A673 (cell line): ENCODE data around the gene E2F3. TPM values are rescaled to one million over a fixed set of nuclear protein-coding genes. Genes with fewer than 3 reads are reported as not detected.

Experiments used
- BruUV-seq: library from RNA; stranded (reverse); fragments of 400-500 nt; replicated peaks from 2 replicates; lab custom pipeline; 2021; lab: Mats Ljungman, UMichigan
- CTCF ChIA-PET: fragments of 300-600 bp; sonication (Branson Sonifier 250); formaldehyde crosslinking; loops from one replicate; lab custom pipeline; 2022; ENCODE audit warnings: antibody characterized with exemption; lab: Charles Lee
- POLR2A ChIA-PET: fragments of 300-600 bp; sonication (Branson Sonifier 250); formaldehyde crosslinking; loops from one replicate; lab custom pipeline; 2022; ENCODE audit warnings: antibody characterized with exemption; ENCODE audit not compliant: low non-redundant PET; lab: Charles Lee
- DNase-seq: peaks from one replicate; pipeline ENCODE4 v3.0.0-alpha.2; 2015; ENCODE audit warnings: low spot score
- H3K27ac ChIP-seq: fragments of 200-600 bp; sonication (generic); 2 replicates; pipeline ENCODE4 v1.5.1; 2016; ENCODE audit warnings: mixed run types, low read depth, mild to moderate bottlenecking, mixed read lengths, antibody characterized with exemption, low read length; ENCODE audit not compliant: poor library complexity, severe bottlenecking
- H3K27me3 ChIP-seq: fragments of 200-600 bp; sonication (generic); replicated peaks from 2 replicates; pipeline ENCODE4 v1.6.1; 2017; ENCODE audit warnings: mixed run types, low read depth, mild to moderate bottlenecking, mixed read lengths, antibody characterized with exemption, low read length; ENCODE audit not compliant: insufficient read depth, poor library complexity
- H3K36me3 ChIP-seq: fragments of 200-600 bp; sonication (generic); 2 replicates; pipeline ENCODE4 v1.6.1; 2016; ENCODE audit warnings: mixed run types, mild to moderate bottlenecking, mixed read lengths, antibody characterized with exemption, low read length; ENCODE audit not compliant: insufficient read depth, poor library complexity, severe bottlenecking
- H3K4me1 ChIP-seq: fragments of 200-600 bp; sonication (generic); 2 replicates; pipeline ENCODE4 v1.6.1; 2017; ENCODE audit warnings: mixed run types, mild to moderate bottlenecking, mixed read lengths, antibody characterized with exemption, low read length; ENCODE audit not compliant: insufficient read depth, poor library complexity, severe bottlenecking
- H3K4me3 ChIP-seq: fragments of 200-600 bp; sonication (generic); 2 replicates; pipeline ENCODE4 v1.5.1; 2016; ENCODE audit warnings: low read depth, mixed run types, mild to moderate bottlenecking, mixed read lengths, low read length; ENCODE audit not compliant: poor library complexity, severe bottlenecking
- H3K9me3 ChIP-seq: fragments of 200-600 bp; sonication (generic); 2 replicates; pipeline ENCODE4 v1.6.1; 2016; ENCODE audit warnings: mixed run types, low read depth, mild to moderate bottlenecking, mixed read lengths, antibody characterized with exemption, low read length; ENCODE audit not compliant: poor library complexity, severe bottlenecking
- CTCF ChIP-seq: fragments of 300-800, 200-600 bp; sonication (generic); conservative IDR thresholded peaks from 2 replicates; pipeline ENCODE4 v1.5.1; 2017; ENCODE audit warnings: low read depth, mild to moderate bottlenecking, antibody characterized with exemption, low read length, moderate library complexity, mixed read lengths
- EZH2 ChIP-seq: fragments of 200-600 bp; sonication (generic); IDR thresholded peaks from 2 replicates; pipeline ENCODE4 v1.6.1; 2017; ENCODE audit warnings: borderline replicate concordance, low read depth, mild to moderate bottlenecking, mixed read lengths, antibody characterized with exemption, low read length; ENCODE audit not compliant: poor library complexity, severe bottlenecking
- intact Hi-C: fragments of 100-400 bp; cut with micrococcal nuclease; formaldehyde crosslinking; loops from one replicate; pipeline ENCODE4 v1.10.0; 2022; ENCODE audit not compliant: unreplicated experiment
- total RNA-seq: library from RNA; stranded (reverse); gene quantifications from 2 replicates; pipeline ENCODE4 v1.2.3, GENCODE V29; 2021

Gene E2F3
- total RNA-seq, 1 experiment from 2014 or later, result 42.4 TPM

- CTCF ChIA-PET, result no interaction called here
- H3K9me3 ChIP-seq, result no peaks in the 10 kb centered on the region
Observed at GRCh38 chr6:20367743-20368485, 33.8 kb upstream of the E2F3 start.

GRCh38 chr6:20370393-20370792 is 31.3 kb upstream of the E2F3 start:
- TF ChIP-seq EZH2 (no peak), CTCF (no peak)
- CTCF ChIA-PET, result no interaction called here
- no TSS peak for BruUV-seq

More at GRCh38 chr6:20367743-20368485, 33.8 kb upstream of the E2F3 start:
- Histone ChIP-seq H3K4me1 (no peaks in the 10 kb centered on the region), H3K4me3 (no peak overlapping the region), H3K36me3 (no peaks in the 10 kb centered on the region), H3K27me3 (no peaks in the 10 kb centered on the region), H3K27ac (no peak overlapping the region)
- DNase-seq, result no peak
- intact Hi-C loops, result no loop called here
- TF ChIP-seq EZH2, result no peak
- no peak for TF ChIP-seq CTCF
- BruUV-seq, result no TSS peak
- POLR2A ChIA-PET, result no interaction called here

GRCh38 chr6:20370801-20371200 is 30.9 kb upstream of the E2F3 start:
- intact Hi-C loops, result no loop called here
- H3K9me3 ChIP-seq, result no peaks in the 10 kb centered on the region
- ChIA-PET POLR2A (no interaction called here), CTCF (interaction anchor here (0.7 kb wide), 1 partner anchor 37 kb away, joined by 8 read pairs; no protein-coding TSS in a partner anchor)
- no TSS peak for BruUV-seq
- no peaks in the 10 kb centered on the region for H3K36me3 ChIP-seq
- TF ChIP-seq EZH2 (no peak), CTCF (no peak)
- H3K27ac ChIP-seq, result no peak overlapping the region
- no peaks in the 10 kb centered on the region for H3K27me3 ChIP-seq
- DNase-seq, result no peak
- no peak overlapping the region for H3K4me3 ChIP-seq
- H3K4me1 ChIP-seq, result no peaks in the 10 kb centered on the region

More at GRCh38 chr6:20370393-20370792, 31.3 kb upstream of the E2F3 start:
- POLR2A ChIA-PET, result no interaction called here
- Histone ChIP-seq H3K27me3 (no peaks in the 10 kb centered on the region), H3K9me3 (no peaks in the 10 kb centered on the region), H3K4me1 (no peaks in the 10 kb centered on the region), H3K4me3 (no peak overlapping the region), H3K27ac (no peak overlapping the region), H3K36me3 (no peaks in the 10 kb centered on the region)
- intact Hi-C loops, result no loop called here
- no peak for DNase-seq
